ENCODE data around the gene SYPL1.

Gene SYPL1

DNA sequence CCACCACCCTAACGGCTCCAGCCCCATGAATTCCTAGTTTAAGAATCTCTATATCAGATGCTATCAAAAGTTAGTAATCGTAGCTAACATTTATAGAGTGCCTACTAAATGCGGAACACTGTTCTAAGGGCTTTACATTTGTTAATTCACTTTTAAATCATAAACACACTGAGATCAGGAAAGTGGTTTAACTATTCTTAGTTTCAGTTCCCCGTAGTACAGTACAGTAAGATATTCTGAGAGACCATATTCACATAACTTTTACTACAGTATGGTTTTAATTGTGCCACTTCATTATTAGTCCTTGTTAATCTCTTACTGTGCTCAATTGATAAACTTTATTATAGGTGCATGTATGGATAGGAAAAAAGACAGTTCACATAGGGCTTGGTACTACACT is 22.5 kb downstream of the SYPL1 start:
- Histone ChIP-seq H3K27ac (replicated peaks) (no peak overlapping the region), H3K27me3 (ENCODE audit: insufficient read depth, poor library complexity, severe bottlenecking) (no peaks in the 10 kb centered on the region), H3K4me3 (replicated peaks; ENCODE audit: insufficient read depth, low read length) (no peak overlapping the region)
- DNase-seq (ENCODE audit: low read depth in 1 of 2, low spot score in 1 of 2), result no peak
- TF ChIP-seq POLR2AphosphoS5 (IDR thresholded peaks at IDR 0.05; ENCODE audit: low read depth) (no peak), GABPA (IDR thresholded peaks at IDR 0.05; ENCODE audit: low read depth) (no peak), SPI1 (IDR thresholded peaks at IDR 0.05; ENCODE audit: borderline replicate concordance, low read depth) (no peak)
- TF ChIP-seq, protein P1, sequence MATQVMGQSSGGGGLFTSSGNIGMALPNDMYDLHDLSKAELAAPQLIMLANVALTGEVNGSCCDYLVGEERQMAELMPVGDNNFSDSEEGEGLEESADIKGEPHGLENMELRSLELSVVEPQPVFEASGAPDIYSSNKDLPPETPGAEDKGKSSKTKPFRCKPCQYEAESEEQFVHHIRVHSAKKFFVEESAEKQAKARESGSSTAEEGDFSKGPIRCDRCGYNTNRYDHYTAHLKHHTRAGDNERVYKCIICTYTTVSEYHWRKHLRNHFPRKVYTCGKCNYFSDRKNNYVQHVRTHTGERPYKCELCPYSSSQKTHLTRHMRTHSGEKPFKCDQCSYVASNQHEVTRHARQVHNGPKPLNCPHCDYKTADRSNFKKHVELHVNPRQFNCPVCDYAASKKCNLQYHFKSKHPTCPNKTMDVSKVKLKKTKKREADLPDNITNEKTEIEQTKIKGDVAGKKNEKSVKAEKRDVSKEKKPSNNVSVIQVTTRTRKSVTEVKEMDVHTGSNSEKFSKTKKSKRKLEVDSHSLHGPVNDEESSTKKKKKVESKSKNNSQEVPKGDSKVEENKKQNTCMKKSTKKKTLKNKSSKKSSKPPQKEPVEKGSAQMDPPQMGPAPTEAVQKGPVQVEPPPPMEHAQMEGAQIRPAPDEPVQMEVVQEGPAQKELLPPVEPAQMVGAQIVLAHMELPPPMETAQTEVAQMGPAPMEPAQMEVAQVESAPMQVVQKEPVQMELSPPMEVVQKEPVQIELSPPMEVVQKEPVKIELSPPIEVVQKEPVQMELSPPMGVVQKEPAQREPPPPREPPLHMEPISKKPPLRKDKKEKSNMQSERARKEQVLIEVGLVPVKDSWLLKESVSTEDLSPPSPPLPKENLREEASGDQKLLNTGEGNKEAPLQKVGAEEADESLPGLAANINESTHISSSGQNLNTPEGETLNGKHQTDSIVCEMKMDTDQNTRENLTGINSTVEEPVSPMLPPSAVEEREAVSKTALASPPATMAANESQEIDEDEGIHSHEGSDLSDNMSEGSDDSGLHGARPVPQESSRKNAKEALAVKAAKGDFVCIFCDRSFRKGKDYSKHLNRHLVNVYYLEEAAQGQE (IDR thresholded peaks at IDR 0.05; ENCODE audit: insufficient replicate concordance, low read depth), result no peak
- TF ChIP-seq, protein P2, sequence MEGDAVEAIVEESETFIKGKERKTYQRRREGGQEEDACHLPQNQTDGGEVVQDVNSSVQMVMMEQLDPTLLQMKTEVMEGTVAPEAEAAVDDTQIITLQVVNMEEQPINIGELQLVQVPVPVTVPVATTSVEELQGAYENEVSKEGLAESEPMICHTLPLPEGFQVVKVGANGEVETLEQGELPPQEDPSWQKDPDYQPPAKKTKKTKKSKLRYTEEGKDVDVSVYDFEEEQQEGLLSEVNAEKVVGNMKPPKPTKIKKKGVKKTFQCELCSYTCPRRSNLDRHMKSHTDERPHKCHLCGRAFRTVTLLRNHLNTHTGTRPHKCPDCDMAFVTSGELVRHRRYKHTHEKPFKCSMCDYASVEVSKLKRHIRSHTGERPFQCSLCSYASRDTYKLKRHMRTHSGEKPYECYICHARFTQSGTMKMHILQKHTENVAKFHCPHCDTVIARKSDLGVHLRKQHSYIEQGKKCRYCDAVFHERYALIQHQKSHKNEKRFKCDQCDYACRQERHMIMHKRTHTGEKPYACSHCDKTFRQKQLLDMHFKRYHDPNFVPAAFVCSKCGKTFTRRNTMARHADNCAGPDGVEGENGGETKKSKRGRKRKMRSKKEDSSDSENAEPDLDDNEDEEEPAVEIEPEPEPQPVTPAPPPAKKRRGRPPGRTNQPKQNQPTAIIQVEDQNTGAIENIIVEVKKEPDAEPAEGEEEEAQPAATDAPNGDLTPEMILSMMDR (IDR thresholded peaks at IDR 0.05; ENCODE audit: insufficient read depth, low read length), result no peak

- no peak for DNase-seq (ENCODE audit: low read depth in 1 of 2, low spot score in 1 of 2)
- TF ChIP-seq, protein P1 (IDR thresholded peaks at IDR 0.05; ENCODE audit: insufficient replicate concordance, low read depth), result no peak
- TF ChIP-seq SPI1 (IDR thresholded peaks at IDR 0.05; ENCODE audit: borderline replicate concordance, low read depth), result no peak
- Histone ChIP-seq H3K4me3 (replicated peaks; ENCODE audit: insufficient read depth, low read length) (no peak overlapping the region), H3K27me3 (ENCODE audit: insufficient read depth, poor library complexity, severe bottlenecking) (no peaks in the 10 kb centered on the region), H3K27ac (replicated peaks) (no peak overlapping the region)
Measured at GRCh38 chr7:106088014-106088413, 24.1 kb downstream of the SYPL1 start.

GRCh38 chr7:106086062-106086461 is 26.1 kb downstream of the SYPL1 start:
- TF ChIP-seq, protein P2 (IDR thresholded peaks at IDR 0.05; ENCODE audit: insufficient read depth, low read length), result no peak
- TF ChIP-seq GABPA (IDR thresholded peaks at IDR 0.05; ENCODE audit: low read depth) (no peak), POLR2AphosphoS5 (IDR thresholded peaks at IDR 0.05; ENCODE audit: low read depth) (no peak)
- TF ChIP-seq, protein P1 (IDR thresholded peaks at IDR 0.05; ENCODE audit: insufficient replicate concordance, low read depth), result no peak
- Histone ChIP-seq H3K27ac (replicated peaks) (no peak overlapping the region), H3K4me3 (replicated peaks; ENCODE audit: insufficient read depth, low read length) (no peak overlapping the region), H3K27me3 (ENCODE audit: insufficient read depth, poor library complexity, severe bottlenecking) (no peaks in the 10 kb centered on the region)
- DNase-seq (ENCODE audit: low read depth in 1 of 2, low spot score in 1 of 2), result no peak

GRCh38 chr7:106085015-106085414 is 27.1 kb downstream of the SYPL1 start:
- Histone ChIP-seq H3K27me3 (ENCODE audit: insufficient read depth, poor library complexity, severe bottlenecking) (no peaks in the 10 kb centered on the region), H3K4me3 (replicated peaks; ENCODE audit: insufficient read depth, low read length) (no peak overlapping the region), H3K27ac (replicated peaks) (no peak overlapping the region)
- TF ChIP-seq GABPA (IDR thresholded peaks at IDR 0.05; ENCODE audit: low read depth) (no peak), SPI1 (IDR thresholded peaks at IDR 0.05; ENCODE audit: borderline replicate concordance, low read depth) (no peak), POLR2AphosphoS5 (IDR thresholded peaks at IDR 0.05; ENCODE audit: low read depth) (no peak)
- TF ChIP-seq, protein P2 (IDR thresholded peaks at IDR 0.05; ENCODE audit: insufficient read depth, low read length), result no peak
- TF ChIP-seq, protein P1 (IDR thresholded peaks at IDR 0.05; ENCODE audit: insufficient replicate concordance, low read depth), result no peak
- no peak for DNase-seq (ENCODE audit: low read depth in 1 of 2, low spot score in 1 of 2)

All from HL-60 (cell line).